NCI-H187 treated with DMSO at 0.1 percent for 48 hours (cell line): ENCODE measurements around the gene SERPINE3.

ENCODE experiments used
- DNase-seq: peaks from one replicate; lab custom pipeline; 2025; lab: John Stamatoyannopoulos, UW

Gene SERPINE3

GRCh38 chr13:51339354-51339753 lies at the start of gene SERPINE3:
Gene SERPINE3, plus strand, starts transcription at chr13:51339691. Its CDS starts 1,401 bp downstream, at chr13:51341092.
- DNase-seq, result no peak

- DNase-seq, result no peak
Measured at GRCh38 chr13:51291341-51291740, 48.1 kb upstream of the SERPINE3 start.

GRCh38 chr13:51292000-51292565 lies 47.4 kb upstream of the SERPINE3 start:
- DNase-seq, result no peak

GRCh38 chr13:51297556-51297955 lies 41.9 kb upstream of the SERPINE3 start:
- DNase-seq, result no peak

GRCh38 chr13:51298812-51299211 lies 40.7 kb upstream of the SERPINE3 start:
- DNase-seq, result no peak

- DNase-seq, result no peak
Measured at GRCh38 chr13:51303063-51303552, 36.4 kb upstream of the SERPINE3 start.

GRCh38 chr13:51303882-51304281 lies 35.6 kb upstream of the SERPINE3 start:
- no peak for DNase-seq

- no peak for DNase-seq
Measured at GRCh38 chr13:51305271-51305967, 34.1 kb upstream of the SERPINE3 start.

- DNase-seq, result no peak
Measured at GRCh38 chr13:51308781-51309180, 30.7 kb upstream of the SERPINE3 start.

GRCh38 chr13:51311231-51311630 lies 28.3 kb upstream of the SERPINE3 start:
- no peak for DNase-seq

- DNase-seq, result no peak
Measured at GRCh38 chr13:51311957-51312520, 27.5 kb upstream of the SERPINE3 start.

- DNase-seq, result no peak
Measured at GRCh38 chr13:51313619-51314018, 25.9 kb upstream of the SERPINE3 start.

GRCh38 chr13:51317262-51317661 lies 22.2 kb upstream of the SERPINE3 start:
- DNase-seq, result no peak

GRCh38 chr13:51318015-51318414 lies 21.5 kb upstream of the SERPINE3 start:
- no peak for DNase-seq

- DNase-seq, result no peak
Measured at GRCh38 chr13:51318876-51319275, 20.6 kb upstream of the SERPINE3 start.

- DNase-seq, result no peak
Measured at GRCh38 chr13:51321836-51322235, 17.7 kb upstream of the SERPINE3 start.

- no peak for DNase-seq
Measured at GRCh38 chr13:51322826-51323225, 16.7 kb upstream of the SERPINE3 start.

GRCh38 chr13:51323824-51324511 lies 15.5 kb upstream of the SERPINE3 start:
- no peak for DNase-seq

- DNase-seq, result no peak
Measured at GRCh38 chr13:51324714-51325420, 14.6 kb upstream of the SERPINE3 start.

- DNase-seq, result no peak
Measured at GRCh38 chr13:51325837-51326236, 13.7 kb upstream of the SERPINE3 start.

- no peak for DNase-seq
Measured at GRCh38 chr13:51326777-51327176, 12.7 kb upstream of the SERPINE3 start.

- DNase-seq, result no peak
Measured at GRCh38 chr13:51327961-51328360, 11.5 kb upstream of the SERPINE3 start.
